Prostate gland (tissue), 2 donors: ENCODE results near the gene SLC25A3. TPM values are rescaled to one million over a fixed set of nuclear protein-coding genes. Genes with fewer than 3 reads are reported as not detected.
"Not testable (repeated sequence)": the region's sequence is repeated elsewhere in the genome, so short reads cannot be mapped to it uniquely, and the experiment has no call there.

Experiments used
- DNase-seq: peaks from one replicate; pipeline ENCODE4 v3.0.0-alpha.2; 2019; ENCODE audit warnings: low spot score
- H3K27ac ChIP-seq, 2 donors: fragments of 200-600 bp; sonication (generic); 2 replicates each; pipeline ENCODE4 v1.5.1; 2017 to 2019
- H3K27me3 ChIP-seq: fragments of 200-600 bp; sonication (generic); replicated peaks from 2 replicates; pipeline ENCODE4 v1.5.1; 2019; ENCODE audit not compliant: insufficient read depth
- H3K36me3 ChIP-seq, 2 donors: fragments of 200-600 bp; sonication (generic); 1 replicate in 1 of 2; 2 replicates in 1 of 2; pipeline versions ENCODE4 v1.5.1 to v1.8.1; 2017 to 2019
- H3K4me1 ChIP-seq: fragments of 200-600 bp; sonication (generic); replicated peaks from 2 replicates; pipeline ENCODE4 v1.5.1; 2019
- H3K4me3 ChIP-seq, 2 donors: fragments of 200-600 bp; sonication (generic); 2 replicates each; pipeline ENCODE4 v1.5.1; 2017 to 2019
- H3K9me3 ChIP-seq: fragments of 200-600 bp; sonication (generic); 2 replicates; pipeline ENCODE4 v1.5.1; 2017
- POLR2A ChIP-seq: fragments of 450-650 bp; IDR thresholded peaks from one replicate; pipeline ENCODE4 v1.6.1; 2016; ENCODE audit warnings: antibody characterized with exemption, mild to moderate bottlenecking
- POLR2AphosphoS5 ChIP-seq: sonication (generic); formaldehyde crosslinking; IDR thresholded peaks from one replicate; pipeline ENCODE4 v1.6.1; 2017; ENCODE audit warnings: antibody characterized with exemption
- WGBS: methylation state at CpG from one replicate; pipeline ENCODE4 v1.1.5; 2018; 5-methylcytosine and 5-hydroxymethylcytosine counted together
- intact Hi-C: fragments of 100-400 bp; cut with DNase I; formaldehyde crosslinking; loops from one replicate; pipeline ENCODE4 v1.14.2; 2022
- total RNA-seq, 2 donors: library from RNA; depleted of rRNA; stranded (reverse); fragments of >200 nt; gene quantifications; one replicate each; pipeline ENCODE4 v1.1.0, GENCODE V29; 2016
- TF ChIP-seq, protein P1 (sequence below), 4 experiments: fragments of 200-600 bp in 2 of 4; fragments of 450-650 bp in 2 of 4; sonication (generic) in 2 of 4; IDR thresholded peaks; 1 replicate in 3 of 4; 2 replicates in 1 of 4; pipeline ENCODE4 v1.5.1; 2016 to 2019; ENCODE audit warnings: antibody characterized with exemption in 4 of 4, mild to moderate bottlenecking in 2 of 4, moderate library complexity in 2 of 4

Gene SLC25A3
- total RNA-seq, 2 donors from 2014 or later: 376 to 489 TPM

GRCh38 chr12:98574110-98574509 lies 19.4 kb upstream of the SLC25A3 start:
- H3K27ac ChIP-seq: no peak overlapping the region
- no peaks in the 10 kb centered on the region for H3K4me1 ChIP-seq
- DNase-seq: no peak

GRCh38 chr12:98575013-98575412 lies 18.5 kb upstream of the SLC25A3 start:
- Histone ChIP-seq H3K27ac (no peak overlapping the region), H3K4me3 (no peak overlapping the region), H3K4me1 (no peaks in the 10 kb centered on the region), H3K36me3 (no peaks in the 10 kb centered on the region), H3K9me3 (no peaks in the 10 kb centered on the region), H3K27me3 (no peaks in the 10 kb centered on the region)
- WGBS: 93% methylated on average over 4 of the region's 4 CpGs
- intact Hi-C loops: no loop called here
- DNase-seq: no peak
- TF ChIP-seq POLR2AphosphoS5 (no peak), POLR2A (no peak)
- TF ChIP-seq, protein P1, sequence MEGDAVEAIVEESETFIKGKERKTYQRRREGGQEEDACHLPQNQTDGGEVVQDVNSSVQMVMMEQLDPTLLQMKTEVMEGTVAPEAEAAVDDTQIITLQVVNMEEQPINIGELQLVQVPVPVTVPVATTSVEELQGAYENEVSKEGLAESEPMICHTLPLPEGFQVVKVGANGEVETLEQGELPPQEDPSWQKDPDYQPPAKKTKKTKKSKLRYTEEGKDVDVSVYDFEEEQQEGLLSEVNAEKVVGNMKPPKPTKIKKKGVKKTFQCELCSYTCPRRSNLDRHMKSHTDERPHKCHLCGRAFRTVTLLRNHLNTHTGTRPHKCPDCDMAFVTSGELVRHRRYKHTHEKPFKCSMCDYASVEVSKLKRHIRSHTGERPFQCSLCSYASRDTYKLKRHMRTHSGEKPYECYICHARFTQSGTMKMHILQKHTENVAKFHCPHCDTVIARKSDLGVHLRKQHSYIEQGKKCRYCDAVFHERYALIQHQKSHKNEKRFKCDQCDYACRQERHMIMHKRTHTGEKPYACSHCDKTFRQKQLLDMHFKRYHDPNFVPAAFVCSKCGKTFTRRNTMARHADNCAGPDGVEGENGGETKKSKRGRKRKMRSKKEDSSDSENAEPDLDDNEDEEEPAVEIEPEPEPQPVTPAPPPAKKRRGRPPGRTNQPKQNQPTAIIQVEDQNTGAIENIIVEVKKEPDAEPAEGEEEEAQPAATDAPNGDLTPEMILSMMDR (IDR thresholded peaks at IDR 0.05): no peak

More at GRCh38 chr12:98574110-98574509, 19.4 kb upstream of the SLC25A3 start:
- Histone ChIP-seq H3K27me3 (no peaks in the 10 kb centered on the region), H3K36me3 (no peaks in the 10 kb centered on the region), H3K4me3 (no peak overlapping the region), H3K9me3 (no peaks in the 10 kb centered on the region)
- intact Hi-C loops: no loop called here
- TF ChIP-seq POLR2AphosphoS5 (no peak), POLR2A (no peak)
- TF ChIP-seq, protein P1 (IDR thresholded peaks at IDR 0.05): no peak
- 62% methylated on average over 1 of the region's 1 CpG for WGBS

GRCh38 chr12:98576795-98577194 lies 16.7 kb upstream of the SLC25A3 start:
- H3K27ac ChIP-seq, H3K27me3 ChIP-seq, H3K9me3 ChIP-seq, DNase-seq, H3K36me3 ChIP-seq, H3K4me3 ChIP-seq, intact Hi-C loops, H3K4me1 ChIP-seq: not testable (repeated sequence)
- WGBS: 76% methylated on average over 2 of the region's 2 CpGs

DNA sequence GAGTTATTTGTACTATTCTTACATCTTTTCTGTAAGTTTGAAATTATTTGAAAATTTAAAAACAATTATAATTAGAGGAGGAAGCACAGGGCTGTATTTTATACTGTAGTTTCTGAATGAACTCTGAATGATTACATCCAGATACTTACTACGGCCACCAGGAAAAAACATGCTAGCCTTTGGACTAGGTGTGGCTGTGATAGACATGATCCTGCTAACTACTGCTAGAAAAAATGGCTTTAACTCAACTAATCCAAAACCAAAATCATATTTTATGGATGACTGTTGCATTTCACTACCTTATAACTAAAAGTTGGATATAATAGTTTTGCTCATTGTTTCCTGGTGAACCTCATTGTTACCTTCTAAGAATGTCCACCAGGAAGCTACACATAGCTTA lies 15.1 kb upstream of the SLC25A3 start:
- H3K27ac ChIP-seq: no peak overlapping the region
- WGBS: 94% methylated on average over 1 of the region's 1 CpG

DNA sequence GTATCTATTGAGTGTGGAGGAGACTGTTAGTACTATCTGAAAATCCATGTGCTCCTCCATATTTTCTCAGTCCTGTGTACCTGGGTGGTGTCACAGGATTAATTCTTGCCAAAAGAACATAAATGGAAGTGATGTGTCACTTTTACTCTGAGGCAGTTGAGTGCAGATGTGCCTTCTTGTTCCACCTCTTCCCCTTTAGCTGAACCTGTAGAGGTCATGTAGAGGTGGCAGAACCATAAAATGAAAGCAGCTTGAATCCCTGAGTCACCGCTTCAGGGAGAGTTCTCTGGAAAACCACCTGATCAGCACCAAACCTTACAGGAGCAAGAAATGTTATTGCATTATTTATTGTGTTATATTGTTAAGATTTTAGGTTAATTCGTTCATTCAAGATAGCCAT lies 14.7 kb upstream of the SLC25A3 start:
- no peak overlapping the region for H3K4me3 ChIP-seq
- no peak overlapping the region for H3K27ac ChIP-seq
- H3K27me3 ChIP-seq: no peaks in the 10 kb centered on the region
- H3K36me3 ChIP-seq: no peaks in the 10 kb centered on the region
- no peaks in the 10 kb centered on the region for H3K9me3 ChIP-seq
- WGBS: 64% methylated on average over 2 of the region's 2 CpGs
- H3K4me1 ChIP-seq: no peaks in the 10 kb centered on the region
- intact Hi-C loops: no loop called here
- TF ChIP-seq, protein P1 (IDR thresholded peaks at IDR 0.05): no peak
- no peak for TF ChIP-seq POLR2AphosphoS5
- no peak for TF ChIP-seq POLR2A
- DNase-seq: no peak

More for the DNA sequence above, 15.1 kb upstream of the SLC25A3 start:
- Histone ChIP-seq H3K9me3 (no peaks in the 10 kb centered on the region), H3K27me3 (no peaks in the 10 kb centered on the region), H3K4me1 (no peaks in the 10 kb centered on the region), H3K4me3 (no peak overlapping the region), H3K36me3 (no peaks in the 10 kb centered on the region)
- DNase-seq: no peak
- TF ChIP-seq, protein P1 (IDR thresholded peaks at IDR 0.05): no peak
- TF ChIP-seq POLR2AphosphoS5: no peak
- TF ChIP-seq POLR2A: no peak
- intact Hi-C loops: no loop called here
